GM12891 (cell line): ENCODE data around the gene DPEP1. TPM values are rescaled to one million over a fixed set of nuclear protein-coding genes. Genes with fewer than 3 reads are reported as not detected.
"Not testable (repeated sequence)": the region's sequence is repeated elsewhere in the genome, so short reads cannot be mapped to it uniquely, and the experiment has no call there.

Source experiments
- DNase-seq: peaks from one replicate; pipeline ENCODE4 v3.0.0; 2011; ENCODE audit warnings: low spot score; ENCODE audit not compliant: insufficient read length
- FAIRE-seq: peaks from 2 replicates; lab custom pipeline; 2011; peaks lifted over from hg19 to GRCh38; lab: Jason Lieb, UNC
- PAX5 ChIP-seq: IDR thresholded peaks from 2 replicates; pipeline ENCODE4 v1.6.1; 2011; ENCODE audit warnings: low read length, moderate library complexity, mild to moderate bottlenecking; ENCODE audit not compliant: insufficient read depth, severe bottlenecking
- POLR2A ChIP-seq: IDR thresholded peaks from 2 replicates; pipeline ENCODE4 v1.6.1; 2011; ENCODE audit warnings: low read depth, low read length, control low read depth
- POLR2AphosphoS5 ChIP-seq: IDR thresholded peaks from 2 replicates; pipeline ENCODE4 v1.6.1; 2011; ENCODE audit warnings: low read depth, low read length, control low read depth
- POU2F2 ChIP-seq: IDR thresholded peaks from 2 replicates; pipeline ENCODE4 v1.6.1; 2011; ENCODE audit warnings: low read depth, mild to moderate bottlenecking, control low read depth, low read length, moderate library complexity
- SPI1 ChIP-seq: IDR thresholded peaks from 2 replicates; pipeline ENCODE4 v1.6.1; 2011; ENCODE audit warnings: low read depth, low read length, control low read depth
- TAF1 ChIP-seq: IDR thresholded peaks from 2 replicates; pipeline ENCODE4 v1.6.1; 2011; ENCODE audit warnings: low read depth, low read length, control low read depth
- polyA plus RNA-seq: library from polyadenylated mRNA; unstranded; fragments of >200 nt; gene quantifications from one replicate; pipeline ENCODE4 v1.2.1, GENCODE V29; 2012; ENCODE audit warnings: low read depth, missing spikeins, inconsistent platforms; ENCODE audit not compliant: missing spikeins

Gene DPEP1
- 0.13 TPM for polyA plus RNA-seq

DNA sequence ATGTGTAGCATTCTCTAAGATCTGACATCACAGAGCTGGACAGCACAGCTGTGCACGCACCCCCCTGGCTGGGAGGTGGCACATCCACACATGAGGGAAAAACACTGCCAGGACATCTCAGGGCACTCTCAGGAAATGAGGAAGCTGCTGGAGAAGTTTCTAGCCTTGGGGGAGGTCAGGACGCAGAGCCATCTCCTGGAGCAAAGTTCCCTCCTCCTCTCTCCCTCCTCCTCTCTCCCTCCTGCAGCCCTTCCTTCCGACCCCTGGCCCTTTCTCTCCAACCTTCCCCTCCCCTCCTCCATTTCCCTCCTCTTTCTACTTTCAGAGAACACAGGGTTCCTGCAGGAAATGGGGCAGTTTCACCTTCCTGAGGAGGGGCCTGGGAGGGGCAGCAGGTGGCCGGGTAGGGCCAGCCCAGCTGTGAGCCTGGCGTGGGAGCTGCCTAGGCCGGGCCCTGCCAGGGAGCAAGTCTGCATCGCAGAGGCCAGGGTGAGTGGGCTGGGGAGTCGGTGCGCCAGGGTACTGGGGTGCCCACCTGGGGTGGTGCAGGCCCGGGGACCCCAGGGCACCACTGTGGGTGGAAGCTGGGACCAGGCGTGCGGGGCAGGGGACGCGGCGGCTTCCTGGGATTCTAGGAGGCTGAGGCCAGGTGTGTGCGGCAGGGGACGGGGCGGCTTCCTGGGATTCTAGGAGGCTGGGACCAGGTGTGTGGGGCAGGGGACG is at the start of gene DPEP1:
Gene DPEP1, plus strand, starts transcription at position 412 of the 723 bp plus-strand sequence. CDS start 16,769 bp downstream, outside the sequence.
- FAIRE-seq (no peak), DNase-seq (no peak)
- TF ChIP-seq TAF1 (no peak), POLR2AphosphoS5 (no peak), PAX5 (no peak), POLR2A (no peak), SPI1 (no peak), POU2F2 (no peak)

DNA sequence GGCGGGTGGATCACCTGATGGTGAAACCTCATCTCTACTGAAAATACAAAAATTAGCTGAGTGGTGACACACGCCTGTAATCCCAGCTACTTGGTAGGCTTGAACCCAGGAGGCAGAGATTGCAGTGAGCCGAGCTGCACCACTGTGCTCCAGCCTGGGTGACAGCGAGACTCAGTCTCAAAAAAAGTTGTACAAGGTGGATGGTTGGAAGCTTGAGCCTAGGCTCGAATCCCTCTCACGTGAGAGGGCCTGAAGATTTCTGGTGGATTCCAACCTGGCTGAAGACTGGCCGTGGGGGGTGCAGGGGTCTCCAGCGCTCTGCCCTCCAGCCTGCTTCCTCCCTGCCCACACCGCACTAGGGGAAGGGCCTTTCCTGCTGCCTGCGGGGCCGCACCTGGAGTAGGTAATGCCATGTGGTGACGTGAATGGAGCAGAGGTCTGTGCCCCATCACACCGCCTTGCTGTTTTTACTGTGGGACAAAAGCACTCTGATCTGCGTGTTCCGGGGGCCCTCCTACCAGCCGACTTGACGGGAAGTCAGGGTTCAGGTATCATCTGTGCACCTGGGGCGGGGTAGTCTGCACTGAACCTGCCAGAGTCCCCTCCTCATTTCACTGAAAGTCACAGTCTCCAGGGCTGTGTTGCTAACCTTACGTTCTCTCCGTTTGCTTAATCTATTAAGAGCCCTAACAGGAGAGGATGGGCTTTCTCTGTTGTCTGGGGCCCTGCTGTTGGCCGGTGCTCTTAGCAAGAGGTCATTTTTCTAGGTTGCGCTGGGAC is 48.8 kb upstream of the DPEP1 start:
- DNase-seq (no peak), FAIRE-seq (no peak)

DNA sequence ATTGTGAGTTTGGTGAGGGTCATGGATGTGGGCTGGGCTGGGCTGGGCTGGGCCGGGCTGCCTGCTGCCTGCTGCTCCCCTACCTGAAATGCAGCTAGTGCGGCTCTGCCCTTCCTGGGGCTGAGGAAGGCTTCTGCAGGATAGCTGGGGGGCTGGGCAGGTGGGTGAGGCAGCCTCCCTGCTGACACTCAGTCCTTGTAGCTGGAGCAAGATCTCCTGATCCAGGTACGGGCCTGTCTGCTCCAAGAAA is 48.3 kb upstream of the DPEP1 start:
- DNase-seq (no peak), FAIRE-seq (no peak)
- no peak for TF ChIP-seq POLR2AphosphoS5
- TF ChIP-seq POU2F2, result no peak
- TF ChIP-seq SPI1, result no peak
- no peak for TF ChIP-seq POLR2A
- no peak for TF ChIP-seq TAF1
- no peak for TF ChIP-seq PAX5

More for the DNA sequence above, 48.8 kb upstream of the DPEP1 start:
- TF ChIP-seq PAX5, result no peak
- TF ChIP-seq POU2F2, result no peak; the same call in 1 of the 2 replicates
- TF ChIP-seq TAF1, result 0 out of 2 replicates have a peak, but pooled peaks have one; percentile 33
- TF ChIP-seq SPI1, result no peak
- peak; percentile 79 for TF ChIP-seq POLR2AphosphoS5
- peak; percentile 82 for TF ChIP-seq POLR2A

DNA sequence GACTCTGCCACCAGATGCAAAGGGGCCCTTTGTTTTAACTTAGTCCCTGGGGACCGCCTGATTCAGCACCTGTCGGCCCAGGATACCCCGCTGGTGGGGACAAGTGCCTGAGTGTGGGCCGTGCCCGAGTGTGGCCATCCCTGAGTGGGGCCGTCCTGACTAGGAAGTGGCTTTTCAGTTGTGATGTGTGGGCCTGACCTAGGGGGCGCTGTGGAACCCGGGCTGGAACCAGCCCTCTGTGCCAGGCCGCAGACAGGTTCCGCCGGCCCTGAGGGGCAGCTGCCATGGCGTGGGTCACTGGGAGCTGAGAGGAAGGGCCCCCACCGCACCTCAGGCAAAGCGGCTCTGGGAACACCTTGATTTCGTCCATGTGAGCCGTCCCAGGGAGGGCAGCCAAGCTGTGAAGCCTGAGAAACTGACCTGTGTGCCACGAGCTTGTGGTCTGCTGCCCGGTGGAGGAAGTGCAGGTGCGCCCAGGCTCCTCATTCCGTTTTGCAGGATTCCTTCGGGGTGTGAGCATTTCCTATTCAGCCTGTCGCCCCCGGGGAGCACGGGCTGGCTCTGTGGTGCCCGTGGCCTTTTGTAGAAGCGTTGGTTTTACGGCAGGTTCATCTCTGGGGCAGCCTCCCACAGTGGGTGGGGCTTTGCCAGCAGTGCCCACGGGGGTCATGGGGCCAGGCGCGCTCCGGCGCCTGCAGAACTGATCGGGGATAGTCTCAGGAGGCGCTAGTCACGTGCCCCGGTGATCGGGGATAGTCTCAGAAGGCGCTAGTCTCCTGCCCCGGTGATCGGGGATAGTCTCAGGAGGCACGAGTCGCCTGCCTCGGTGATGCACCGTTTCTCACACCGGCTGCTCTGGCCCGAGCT is 47.7 kb upstream of the DPEP1 start:
- DNase-seq, result no peak
- peak; percentile 56; the same call in 1 of the 2 replicates for TF ChIP-seq POLR2A
- no peak for TF ChIP-seq PAX5
- no peak for FAIRE-seq

DNA sequence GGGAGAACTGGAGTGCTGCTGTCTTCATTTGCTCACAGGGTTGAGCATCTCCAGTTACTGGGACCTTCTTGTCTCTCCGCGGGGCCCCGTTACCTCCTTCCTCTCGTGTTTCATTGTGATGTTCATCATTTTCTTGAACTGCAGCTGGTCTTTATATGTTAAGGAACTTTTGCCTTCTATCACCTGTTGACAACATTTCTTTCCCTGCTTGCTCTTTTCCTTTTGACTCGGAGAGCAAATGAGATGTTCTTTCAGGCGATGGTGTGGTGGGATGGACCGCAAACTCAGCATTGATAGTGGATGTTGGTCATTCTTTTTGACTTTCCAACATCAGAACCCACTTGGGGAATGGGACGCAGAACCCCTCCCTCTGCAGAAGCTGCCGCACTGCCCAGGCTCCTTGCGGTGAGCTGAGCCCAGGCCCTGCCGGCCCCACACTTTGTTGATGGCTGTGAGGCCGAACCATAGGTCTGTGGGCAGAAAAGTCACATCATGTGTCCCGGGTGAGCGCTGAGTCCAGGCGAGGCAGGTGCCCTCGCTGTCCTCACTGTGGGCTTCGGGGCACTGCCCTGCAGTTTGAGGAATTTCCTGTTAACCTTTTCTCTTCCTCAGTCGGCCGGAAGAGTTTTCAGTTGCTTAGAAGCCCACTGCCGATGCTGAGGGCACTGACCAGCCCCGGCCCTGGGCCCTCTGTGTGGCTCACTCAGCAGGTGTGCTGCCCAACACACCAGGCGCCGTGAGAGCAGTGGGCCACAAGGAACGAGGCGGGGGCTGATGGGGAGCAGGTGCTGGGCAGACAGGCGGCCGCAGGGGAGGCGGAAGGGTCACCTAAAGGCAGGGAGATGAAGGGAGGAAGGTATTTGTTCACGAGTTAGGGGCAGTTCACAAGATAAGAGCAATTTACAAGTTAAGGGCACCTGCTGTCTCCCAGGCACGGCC is 45.5 kb upstream of the DPEP1 start:
- DNase-seq, result no peak
- FAIRE-seq, result no peak
- no peak for TF ChIP-seq TAF1
- no peak for TF ChIP-seq POLR2A
- no peak for TF ChIP-seq SPI1
- TF ChIP-seq POLR2AphosphoS5, result no peak
- TF ChIP-seq PAX5, result no peak
- TF ChIP-seq POU2F2, result no peak

DNA sequence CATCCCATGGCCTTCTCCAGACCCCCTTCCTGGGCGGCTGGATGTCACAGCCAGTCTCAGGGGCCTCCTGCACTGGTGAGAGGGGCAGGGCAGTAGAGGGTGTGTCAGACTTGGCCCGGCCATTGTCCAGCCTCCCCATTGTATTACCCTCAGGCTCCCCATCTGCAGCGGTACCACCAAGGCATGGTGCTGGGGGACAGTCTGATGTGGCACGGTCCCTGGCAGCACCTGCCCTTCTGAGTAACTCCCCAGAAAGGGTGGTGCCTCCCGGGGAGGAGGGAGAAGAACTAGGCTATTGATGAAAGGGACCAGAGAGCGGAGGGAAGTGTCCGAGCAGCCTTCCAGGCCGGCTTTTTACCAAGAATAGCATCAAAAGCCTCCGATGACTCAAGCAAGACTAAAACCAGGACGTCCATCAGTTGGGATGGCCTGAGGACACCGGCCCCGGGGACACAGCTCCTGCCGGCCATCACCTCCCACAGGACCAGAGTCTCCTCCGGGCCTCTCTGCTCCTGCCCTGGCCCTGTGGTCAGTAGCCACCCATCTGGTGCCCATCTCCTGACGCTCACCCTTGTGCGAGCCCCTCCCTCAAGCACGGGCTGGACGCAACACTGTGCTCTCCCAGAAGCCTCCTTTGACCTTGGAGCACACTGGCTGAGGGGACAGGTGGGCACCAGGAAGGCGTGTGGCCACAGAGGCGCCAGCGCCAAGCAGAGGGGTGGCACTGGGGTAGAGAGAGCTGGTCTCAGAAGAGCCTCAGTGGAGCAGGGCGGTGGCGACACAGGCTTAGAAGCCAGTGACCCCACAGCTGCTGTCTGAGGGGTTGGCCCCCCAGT is 43.7 kb upstream of the DPEP1 start:
- no peak for TF ChIP-seq POU2F2
- no peak for TF ChIP-seq TAF1
- no peak for TF ChIP-seq POLR2A
- no peak for TF ChIP-seq SPI1
- TF ChIP-seq PAX5, result no peak
- no peak for TF ChIP-seq POLR2AphosphoS5
- FAIRE-seq (no peak), DNase-seq (no peak)

DNA sequence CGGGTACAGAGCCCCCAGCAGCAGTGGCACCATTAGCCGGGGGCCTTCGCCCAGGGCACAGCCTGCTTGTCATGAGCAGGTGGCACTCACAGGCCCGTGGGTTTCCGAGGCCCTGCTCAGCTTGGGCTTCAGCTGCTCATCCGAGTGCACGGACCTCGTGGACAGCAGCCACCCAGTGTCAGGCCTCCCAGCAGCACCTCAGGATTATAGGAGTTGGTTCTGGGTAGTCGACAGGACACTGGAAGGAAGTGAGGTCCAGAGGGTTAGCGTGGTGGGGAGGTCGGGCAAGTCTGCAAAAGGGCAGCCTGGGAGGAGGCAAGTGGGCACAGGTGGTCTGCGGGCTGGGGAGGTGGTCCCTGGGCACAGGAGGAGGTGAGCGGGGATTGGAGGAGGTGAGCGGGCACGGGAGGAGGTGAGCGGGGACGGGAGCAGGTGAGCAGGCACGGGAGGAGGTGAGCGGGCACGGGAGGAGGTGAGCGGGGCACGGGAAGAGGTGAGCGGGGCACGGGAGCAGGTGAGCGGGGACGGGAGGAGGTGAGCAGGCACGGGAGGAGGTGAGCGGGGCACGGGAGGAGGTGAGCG is 43.0 kb upstream of the DPEP1 start:
- TF ChIP-seq POLR2A, result no peak
- TF ChIP-seq POLR2AphosphoS5, result no peak
- TF ChIP-seq SPI1, result no peak
- no peak for TF ChIP-seq PAX5
- no peak for TF ChIP-seq POU2F2
- no peak for TF ChIP-seq TAF1
- DNase-seq (no peak), FAIRE-seq (no peak)

DNA sequence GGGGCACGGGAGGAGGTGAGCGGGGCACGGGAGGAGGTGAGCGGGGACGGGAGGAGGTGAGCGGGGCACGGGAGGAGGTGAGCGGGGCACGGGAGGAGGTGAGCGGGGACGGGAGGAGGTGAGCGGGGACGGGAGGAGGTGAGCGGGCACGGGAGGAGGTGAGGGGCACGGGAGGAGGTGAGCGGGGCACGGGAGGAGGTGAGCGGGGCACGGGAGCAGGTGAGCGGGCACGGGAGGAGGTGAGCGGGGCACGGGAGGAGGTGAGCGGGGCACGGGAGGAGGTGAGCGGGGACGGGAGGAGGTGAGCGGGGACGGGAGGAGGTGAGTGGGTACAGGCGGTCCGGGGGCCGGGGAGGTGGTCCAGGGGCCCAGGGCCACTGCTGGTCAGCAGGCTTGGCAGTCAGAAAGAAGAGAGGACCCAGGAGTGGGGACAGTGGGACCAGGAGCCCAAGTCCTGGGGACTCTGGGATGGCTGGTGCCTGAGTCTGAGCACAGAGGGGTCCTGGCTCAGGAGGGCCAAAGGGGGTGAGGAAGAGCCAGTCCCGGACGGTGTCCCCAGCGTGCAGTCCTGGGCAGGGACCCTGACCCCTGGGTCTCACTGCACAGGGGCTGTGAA is 42.4 kb upstream of the DPEP1 start:
- FAIRE-seq, DNase-seq: not testable (repeated sequence)
